ENCODE results near the gene CAPN3. TPM values are rescaled to one million over a fixed set of nuclear protein-coding genes. Genes with fewer than 3 reads are reported as not detected.
A peak's percentile ranks its signal among the peaks of the same experiment; 100 is the strongest.
"Not testable (repeated sequence)": the region's sequence is repeated elsewhere in the genome, so short reads cannot be mapped to it uniquely, and the experiment has no call there.

Gene CAPN3
- 4.5 TPM for total RNA-seq

GRCh38 chr15:42359249-42359648 lies at the start of gene CAPN3:
TSS of gene CAPN3 (plus strand) at chr15:42359501. CDS start at chr15:42359806, 305 bp downstream.
- ATAC-seq: no peak

- ATAC-seq: no peak
These were observed 45.8 kb upstream of the CAPN3 start for GRCh38 chr15:42313463-42313862.

- ATAC-seq: no peak
These were observed 44.5 kb upstream of the CAPN3 start for GRCh38 chr15:42314818-42315217.

GRCh38 chr15:42315521-42315920 lies 43.8 kb upstream of the CAPN3 start:
- no peak for ATAC-seq

- ATAC-seq: not testable (repeated sequence)
These were observed 43.0 kb upstream of the CAPN3 start for GRCh38 chr15:42316282-42316805.

GRCh38 chr15:42319206-42319605 lies 40.1 kb upstream of the CAPN3 start:
- no peak for ATAC-seq

GRCh38 chr15:42324308-42324707 lies 35.0 kb upstream of the CAPN3 start:
- no peak for ATAC-seq

- no peak for ATAC-seq
These were observed 30.1 kb upstream of the CAPN3 start for GRCh38 chr15:42329161-42329560.

- ATAC-seq: no peak
These were observed 29.3 kb upstream of the CAPN3 start for GRCh38 chr15:42329992-42330391.

GRCh38 chr15:42331235-42331634 lies 28.1 kb upstream of the CAPN3 start:
- ATAC-seq: no peak

GRCh38 chr15:42332331-42332730 lies 27.0 kb upstream of the CAPN3 start:
- ATAC-seq: no peak

GRCh38 chr15:42335074-42335473 lies 24.2 kb upstream of the CAPN3 start:
- ATAC-seq: no peak

GRCh38 chr15:42336650-42337049 lies 22.7 kb upstream of the CAPN3 start:
- not testable (repeated sequence) for ATAC-seq

GRCh38 chr15:42337104-42337503 lies 22.2 kb upstream of the CAPN3 start:
- ATAC-seq: not testable (repeated sequence)

- no peak for ATAC-seq
These were observed 20.8 kb upstream of the CAPN3 start for GRCh38 chr15:42338500-42338899.

- peak; percentile 22 for ATAC-seq
These were observed 15.6 kb upstream of the CAPN3 start for GRCh38 chr15:42343596-42344232.

- ATAC-seq: peak; percentile 79
These were observed 14.5 kb upstream of the CAPN3 start for GRCh38 chr15:42344763-42345162.

- no peak for ATAC-seq
These were observed 13.8 kb upstream of the CAPN3 start for GRCh38 chr15:42345504-42345903.

GRCh38 chr15:42348083-42348482 lies 11.2 kb upstream of the CAPN3 start:
- ATAC-seq: no peak

- ATAC-seq: no peak
These were observed 10.1 kb upstream of the CAPN3 start for GRCh38 chr15:42349186-42349585.

- no peak for ATAC-seq
These were observed 6.9 kb upstream of the CAPN3 start for GRCh38 chr15:42352401-42352800.

GRCh38 chr15:42353061-42353460 lies 6.2 kb upstream of the CAPN3 start:
- ATAC-seq: no peak

GRCh38 chr15:42354824-42355223 lies 4.5 kb upstream of the CAPN3 start:
- no peak for ATAC-seq

GRCh38 chr15:42355291-42355690 lies 4.0 kb upstream of the CAPN3 start:
- ATAC-seq: no peak

- ATAC-seq: no peak
These were observed 2.5 kb upstream of the CAPN3 start for GRCh38 chr15:42356851-42357250.

Data from esophagus mucosa (tissue), 1 donor.